ENCODE results near the gene SPON1.
"Not testable (repeated sequence)": the region's sequence is repeated elsewhere in the genome, so short reads cannot be mapped to it uniquely, and the experiment has no call there.

The SPON1 gene

GRCh38 chr11:13923716-13924650 is 38.5 kb upstream of the SPON1 start:
- Histone ChIP-seq H3K4me1 (ENCODE audit: low read length) (no peaks in the 10 kb centered on the region), H3K27me3 (replicated peaks; ENCODE audit: insufficient read depth, low read length) (no peaks in the 10 kb centered on the region), H3K9me2 (replicated peaks; ENCODE audit: insufficient read depth, low read length) (no peaks in the 10 kb centered on the region), H3K36me3 (replicated peaks; ENCODE audit: insufficient read depth, low read length) (no peaks in the 10 kb centered on the region), H4K20me1 (ENCODE audit: insufficient read depth, low read length) (no peaks in the 10 kb centered on the region), H3F3A (ENCODE audit: insufficient read depth, low read length) (no peaks in the 10 kb centered on the region), H3K9me3 (replicated peaks; ENCODE audit: insufficient read depth, low read length) (no peaks in the 10 kb centered on the region), H2AFZ (ENCODE audit: low read length) (no peak overlapping the region), H3K79me2 (ENCODE audit: low read length) (no peaks in the 10 kb centered on the region), H3K27ac (ENCODE audit: low read length) (no peak overlapping the region), H3K9ac (ENCODE audit: low read length) (no peak overlapping the region), H3K4me3 (ENCODE audit: low read length) (no peak overlapping the region), H3K4me2 (ENCODE audit: low read depth, low read length) (no peak overlapping the region)
- no peak for DNase-seq
- no peak for TF ChIP-seq EZH2phosphoT487 (IDR thresholded peaks at IDR 0.05; ENCODE audit: low read length)
- TF ChIP-seq, protein P1, sequence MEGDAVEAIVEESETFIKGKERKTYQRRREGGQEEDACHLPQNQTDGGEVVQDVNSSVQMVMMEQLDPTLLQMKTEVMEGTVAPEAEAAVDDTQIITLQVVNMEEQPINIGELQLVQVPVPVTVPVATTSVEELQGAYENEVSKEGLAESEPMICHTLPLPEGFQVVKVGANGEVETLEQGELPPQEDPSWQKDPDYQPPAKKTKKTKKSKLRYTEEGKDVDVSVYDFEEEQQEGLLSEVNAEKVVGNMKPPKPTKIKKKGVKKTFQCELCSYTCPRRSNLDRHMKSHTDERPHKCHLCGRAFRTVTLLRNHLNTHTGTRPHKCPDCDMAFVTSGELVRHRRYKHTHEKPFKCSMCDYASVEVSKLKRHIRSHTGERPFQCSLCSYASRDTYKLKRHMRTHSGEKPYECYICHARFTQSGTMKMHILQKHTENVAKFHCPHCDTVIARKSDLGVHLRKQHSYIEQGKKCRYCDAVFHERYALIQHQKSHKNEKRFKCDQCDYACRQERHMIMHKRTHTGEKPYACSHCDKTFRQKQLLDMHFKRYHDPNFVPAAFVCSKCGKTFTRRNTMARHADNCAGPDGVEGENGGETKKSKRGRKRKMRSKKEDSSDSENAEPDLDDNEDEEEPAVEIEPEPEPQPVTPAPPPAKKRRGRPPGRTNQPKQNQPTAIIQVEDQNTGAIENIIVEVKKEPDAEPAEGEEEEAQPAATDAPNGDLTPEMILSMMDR (IDR thresholded peaks at IDR 0.05; ENCODE audit: low read length): no peak

- Histone ChIP-seq H4K20me1 (ENCODE audit: insufficient read depth, low read length) (no peaks in the 10 kb centered on the region), H3K36me3 (replicated peaks; ENCODE audit: insufficient read depth, low read length) (no peaks in the 10 kb centered on the region), H3K27ac (ENCODE audit: low read length) (no peak overlapping the region), H2AFZ (ENCODE audit: low read length) (no peak overlapping the region), H3K79me2 (ENCODE audit: low read length) (no peaks in the 10 kb centered on the region), H3F3A (ENCODE audit: insufficient read depth, low read length) (no peaks in the 10 kb centered on the region), H3K9me2 (replicated peaks; ENCODE audit: insufficient read depth, low read length) (no peaks in the 10 kb centered on the region), H3K4me1 (ENCODE audit: low read length) (no peaks in the 10 kb centered on the region), H3K9ac (ENCODE audit: low read length) (no peak overlapping the region), H3K4me2 (ENCODE audit: low read depth, low read length) (no peak overlapping the region), H3K9me3 (replicated peaks; ENCODE audit: insufficient read depth, low read length) (no peaks in the 10 kb centered on the region), H3K4me3 (ENCODE audit: low read length) (no peak overlapping the region), H3K27me3 (replicated peaks; ENCODE audit: insufficient read depth, low read length) (no peaks in the 10 kb centered on the region)
- DNase-seq: no peak
- TF ChIP-seq, protein P1 (IDR thresholded peaks at IDR 0.05; ENCODE audit: low read length): no peak
- TF ChIP-seq EZH2 (optimal IDR thresholded peaks at IDR 0.05; ENCODE audit: low read depth, low read length) (no peak), EZH2phosphoT487 (IDR thresholded peaks at IDR 0.05; ENCODE audit: low read length) (no peak)
Measured at GRCh38 chr11:13924801-13925327, 37.7 kb upstream of the SPON1 start.

- not testable (repeated sequence) for H3K9me3 ChIP-seq (replicated peaks; ENCODE audit: insufficient read depth, low read length); H3K27ac ChIP-seq (ENCODE audit: low read length); H3K4me2 ChIP-seq (ENCODE audit: low read depth, low read length); H3K79me2 ChIP-seq (ENCODE audit: low read length); H3K9me2 ChIP-seq (replicated peaks; ENCODE audit: insufficient read depth, low read length); DNase-seq; H3K4me1 ChIP-seq (ENCODE audit: low read length); H2AFZ ChIP-seq (ENCODE audit: low read length); H3K4me3 ChIP-seq (ENCODE audit: low read length); H3K27me3 ChIP-seq (replicated peaks; ENCODE audit: insufficient read depth, low read length); H3F3A ChIP-seq (ENCODE audit: insufficient read depth, low read length); H3K36me3 ChIP-seq (replicated peaks; ENCODE audit: insufficient read depth, low read length); H4K20me1 ChIP-seq (ENCODE audit: insufficient read depth, low read length); H3K9ac ChIP-seq (ENCODE audit: low read length)
Measured at GRCh38 chr11:13926366-13926765, 36.2 kb upstream of the SPON1 start.

DNA sequence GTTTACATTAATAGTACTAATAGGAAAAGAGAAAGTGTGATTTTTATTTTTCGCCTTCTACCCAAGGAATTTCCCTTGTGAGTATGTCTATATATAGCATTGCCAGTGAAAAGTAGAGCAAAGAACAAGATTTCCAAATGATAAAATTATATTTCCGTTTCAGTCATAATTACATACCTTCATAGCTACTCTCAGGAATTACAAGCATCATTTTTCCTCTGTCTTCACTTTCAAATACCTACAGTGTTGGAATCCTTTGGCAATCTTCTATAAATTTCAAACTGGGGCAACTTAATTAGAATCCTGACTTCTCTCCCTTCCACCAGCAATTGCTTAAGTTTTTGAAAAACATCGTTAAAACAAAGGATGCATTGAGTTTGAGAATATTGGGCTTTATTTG is 35.5 kb upstream of the SPON1 start:
- Histone ChIP-seq H3K9ac (ENCODE audit: low read length) (no peak overlapping the region), H3K36me3 (replicated peaks; ENCODE audit: insufficient read depth, low read length) (no peaks in the 10 kb centered on the region), H3K9me2 (replicated peaks; ENCODE audit: insufficient read depth, low read length) (no peaks in the 10 kb centered on the region), H3K27me3 (replicated peaks; ENCODE audit: insufficient read depth, low read length) (no peaks in the 10 kb centered on the region), H3F3A (ENCODE audit: insufficient read depth, low read length) (no peaks in the 10 kb centered on the region), H3K79me2 (ENCODE audit: low read length) (no peaks in the 10 kb centered on the region), H2AFZ (ENCODE audit: low read length) (no peak overlapping the region), H3K9me3 (replicated peaks; ENCODE audit: insufficient read depth, low read length) (no peaks in the 10 kb centered on the region), H3K4me2 (ENCODE audit: low read depth, low read length) (no peak overlapping the region), H4K20me1 (ENCODE audit: insufficient read depth, low read length) (no peaks in the 10 kb centered on the region), H3K4me3 (ENCODE audit: low read length) (no peak overlapping the region), H3K4me1 (ENCODE audit: low read length) (no peaks in the 10 kb centered on the region), H3K27ac (ENCODE audit: low read length) (no peak overlapping the region)
- DNase-seq: no peak
- TF ChIP-seq EZH2phosphoT487 (IDR thresholded peaks at IDR 0.05; ENCODE audit: low read length) (no peak), EZH2 (optimal IDR thresholded peaks at IDR 0.05; ENCODE audit: low read depth, low read length) (no peak)
- TF ChIP-seq, protein P1 (IDR thresholded peaks at IDR 0.05; ENCODE audit: low read length): no peak
